ENCODE results near the gene PHF23. TPM values are rescaled to one million over a fixed set of nuclear protein-coding genes. Genes with fewer than 3 reads are reported as not detected.

The PHF23 gene
- total and polyA plus RNA-seq, 12 donors = 16.1 to 25.0 (median 22.6) TPM

DNA sequence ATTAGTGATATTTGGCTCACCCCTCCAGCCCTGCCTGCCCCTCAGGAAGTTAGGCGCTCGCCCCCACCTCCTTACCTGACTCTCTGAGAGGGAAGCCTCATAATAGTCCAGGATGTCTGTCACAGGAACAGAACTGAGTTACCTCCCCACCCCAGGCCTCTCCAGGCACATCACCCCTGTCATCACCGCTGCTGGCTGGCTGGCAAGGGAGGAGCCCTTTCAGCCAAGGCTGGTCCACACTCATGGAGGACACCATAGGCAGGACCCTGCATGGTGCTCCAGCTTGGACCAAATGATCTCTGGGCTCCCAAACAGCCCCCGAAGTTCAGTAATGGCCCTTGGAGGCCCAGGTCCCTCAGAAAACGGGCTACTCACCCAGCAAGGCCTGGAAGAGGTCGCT is 21.1 kb downstream of the PHF23 start:
- TF ChIP-seq CTCF (IDR thresholded peaks at IDR 0.05) = no peak
- no peaks in the 10 kb centered on the region for H3K27me3 ChIP-seq
- H3K4me3 ChIP-seq = peak overlapping the region in 9 of 10 donors; percentile 29 to 60 (median 52)

DNA sequence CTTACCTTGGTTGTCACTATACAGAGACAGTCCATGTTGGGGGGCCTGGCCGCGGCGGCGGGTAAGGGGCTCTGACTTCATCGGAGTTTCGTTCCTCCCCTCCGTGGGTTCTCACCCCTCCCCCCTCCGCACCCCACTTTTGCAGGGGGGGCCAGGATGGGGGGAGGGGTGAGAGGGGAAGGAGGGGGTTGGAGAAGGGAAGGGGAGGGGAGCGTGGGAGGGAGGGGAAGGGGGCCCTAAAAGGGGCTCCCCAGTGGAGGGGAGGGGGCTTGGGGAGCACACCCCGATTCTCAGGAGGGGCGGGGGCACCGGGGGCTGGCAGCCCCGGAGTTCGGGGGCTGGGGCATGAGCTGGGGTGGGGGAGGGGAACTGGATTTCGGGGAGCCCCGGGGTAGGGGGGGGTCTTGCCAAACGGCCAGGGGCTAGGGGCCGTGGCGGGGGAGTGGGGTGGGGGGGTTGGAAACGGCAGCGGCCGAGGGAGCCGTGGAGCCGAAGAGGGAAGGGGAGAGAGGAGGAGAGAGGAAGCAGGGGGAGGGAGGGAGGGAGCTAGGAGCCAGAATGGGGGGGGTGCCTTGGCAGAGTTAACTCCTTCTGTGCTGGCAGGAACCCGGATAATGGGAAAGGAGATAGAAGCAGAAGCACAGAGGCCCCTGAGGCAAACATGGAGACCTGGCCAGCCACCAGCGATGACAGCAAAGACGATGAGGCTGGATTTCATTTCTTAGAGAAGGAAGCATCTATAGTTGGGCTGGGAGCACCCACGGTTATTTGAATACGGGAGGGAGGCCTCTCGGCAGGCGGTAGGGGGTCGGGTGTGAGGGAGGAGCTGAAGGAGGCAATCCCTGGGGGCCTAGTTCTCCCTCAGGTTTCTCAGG is 21.9 kb downstream of the PHF23 start:
- ATAC-seq (no peak), DNase-seq (peak; percentile 52 to 79)
- Histone ChIP-seq H3K27me3 (no peaks in the 10 kb centered on the region), H3K36me3 (peaks cover 0 to 17% (median 0%) of the 10 kb centered on the region in 9 donors), H3K27ac (peak overlapping the region; percentile 36 to 98 (median 70)), H3K4me3 (peak overlapping the region; percentile 29 to 60 (median 52)), H3K9me3 (no peaks in the 10 kb centered on the region), H3K4me1 (peaks cover 20 to 77% (median 67%) of the 10 kb centered on the region in 9 donors)
- WGBS, 2 donors = 4 to 6% methylated on average over 21 to 32 of the region's 32 CpGs
- intact Hi-C loops (cut with DNase I) = no loop called here
- TF ChIP-seq CTCF (IDR thresholded peaks at IDR 0.05) = no peak

More for the DNA sequence above, 21.1 kb downstream of the PHF23 start:
- ATAC-seq = no peak
- peaks cover 20 to 77% (median 67%) of the 10 kb centered on the region in 9 donors for H3K4me1 ChIP-seq
- 53 to 62% methylated on average over 6 of the region's 6 CpGs for WGBS, 2 donors
- no peaks in the 10 kb centered on the region for H3K9me3 ChIP-seq
- DNase-seq = no peak
- peaks cover 0 to 25% (median 0%) of the 10 kb centered on the region in 9 donors for H3K36me3 ChIP-seq
- intact Hi-C loops (cut with DNase I) = loop anchor here in 1 of 10 donors (2.0 kb wide), 1 partner anchor 21 kb away; the partner anchor contains the start of gene PHF23
- H3K27ac ChIP-seq = peak overlapping the region in 9 of 10 donors; percentile 36 to 98 (median 74)

- no peak for DNase-seq
- H3K27ac ChIP-seq = peak overlapping the region in 9 of 10 donors; percentile 36 to 98 (median 74)
- peaks cover 0 to 8% (median 0%) of the 10 kb centered on the region in 9 donors for H3K36me3 ChIP-seq
- peaks cover 19 to 75% (median 65%) of the 10 kb centered on the region in 9 donors for H3K4me1 ChIP-seq
- no peak for ATAC-seq
- no peaks in the 10 kb centered on the region for H3K27me3 ChIP-seq
- intact Hi-C loops (cut with DNase I) = no loop called here
- TF ChIP-seq CTCF (IDR thresholded peaks at IDR 0.05) = no peak
- H3K9me3 ChIP-seq = no peaks in the 10 kb centered on the region
- peak overlapping the region; percentile 29 to 60 (median 52) for H3K4me3 ChIP-seq
- WGBS, 2 donors = 36% methylated on average over 7 of the region's 7 CpGs
Measured at GRCh38 chr17:7216242-7217112, 22.8 kb downstream of the PHF23 start.

Measured in heart right ventricle (tissue), 16 donors.